Hematopoietic multipotent progenitor cell treated with erythropoietin and hydrocortisone succinate and interleukin-3 and kit ligand, for 15 days (in vitro differentiated cells): ENCODE results near the gene GPR17.

Source experiments
- DNase-seq: peaks from one replicate; pipeline ENCODE4 v3.0.0-alpha.2; 2015; ENCODE audit warnings: low spot score

The GPR17 gene

GRCh38 chr2:127671557-127672302 is 25.8 kb downstream of the GPR17 start:
- no peak for DNase-seq

GRCh38 chr2:127672341-127673224 is 26.6 kb downstream of the GPR17 start:
- no peak for DNase-seq

DNA sequence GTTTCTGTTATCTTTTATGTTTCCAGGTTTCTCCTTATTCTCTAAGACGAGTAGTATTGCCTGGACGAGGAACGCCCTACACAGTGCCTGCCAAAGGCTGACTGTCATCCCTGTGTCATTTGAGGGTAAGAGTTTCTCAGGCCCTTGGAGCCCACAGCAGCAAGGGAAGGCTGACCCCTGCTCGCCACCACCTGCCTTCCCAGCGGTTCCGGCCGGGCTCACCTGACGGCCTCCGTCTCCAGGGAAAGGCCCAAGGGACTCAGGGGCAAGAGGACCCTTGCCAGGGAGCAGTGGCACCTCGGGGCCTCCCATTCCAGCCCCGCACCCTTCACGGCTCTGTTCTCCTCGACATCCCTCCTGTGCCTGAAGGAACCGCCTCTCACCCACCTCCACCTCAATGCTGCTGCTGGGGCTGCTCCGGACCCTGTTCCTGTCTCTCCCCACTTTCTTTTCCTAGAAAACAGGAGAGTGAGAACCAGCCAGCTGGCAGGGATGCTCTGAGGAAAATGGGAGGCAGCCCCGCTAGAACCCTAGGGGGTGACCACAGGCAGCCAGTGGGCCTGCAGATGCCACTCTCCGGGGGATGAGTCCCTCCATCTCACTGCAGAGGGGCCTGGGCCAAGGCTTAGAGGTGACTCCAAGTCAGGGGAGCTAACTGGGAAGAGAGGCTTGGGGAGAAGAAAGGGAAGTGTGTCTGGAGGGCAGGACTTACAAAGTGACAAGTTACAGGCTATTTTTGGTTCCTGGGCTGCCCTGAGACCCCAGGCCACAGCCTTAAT is 27.5 kb downstream of the GPR17 start:
- DNase-seq = no peak

DNA sequence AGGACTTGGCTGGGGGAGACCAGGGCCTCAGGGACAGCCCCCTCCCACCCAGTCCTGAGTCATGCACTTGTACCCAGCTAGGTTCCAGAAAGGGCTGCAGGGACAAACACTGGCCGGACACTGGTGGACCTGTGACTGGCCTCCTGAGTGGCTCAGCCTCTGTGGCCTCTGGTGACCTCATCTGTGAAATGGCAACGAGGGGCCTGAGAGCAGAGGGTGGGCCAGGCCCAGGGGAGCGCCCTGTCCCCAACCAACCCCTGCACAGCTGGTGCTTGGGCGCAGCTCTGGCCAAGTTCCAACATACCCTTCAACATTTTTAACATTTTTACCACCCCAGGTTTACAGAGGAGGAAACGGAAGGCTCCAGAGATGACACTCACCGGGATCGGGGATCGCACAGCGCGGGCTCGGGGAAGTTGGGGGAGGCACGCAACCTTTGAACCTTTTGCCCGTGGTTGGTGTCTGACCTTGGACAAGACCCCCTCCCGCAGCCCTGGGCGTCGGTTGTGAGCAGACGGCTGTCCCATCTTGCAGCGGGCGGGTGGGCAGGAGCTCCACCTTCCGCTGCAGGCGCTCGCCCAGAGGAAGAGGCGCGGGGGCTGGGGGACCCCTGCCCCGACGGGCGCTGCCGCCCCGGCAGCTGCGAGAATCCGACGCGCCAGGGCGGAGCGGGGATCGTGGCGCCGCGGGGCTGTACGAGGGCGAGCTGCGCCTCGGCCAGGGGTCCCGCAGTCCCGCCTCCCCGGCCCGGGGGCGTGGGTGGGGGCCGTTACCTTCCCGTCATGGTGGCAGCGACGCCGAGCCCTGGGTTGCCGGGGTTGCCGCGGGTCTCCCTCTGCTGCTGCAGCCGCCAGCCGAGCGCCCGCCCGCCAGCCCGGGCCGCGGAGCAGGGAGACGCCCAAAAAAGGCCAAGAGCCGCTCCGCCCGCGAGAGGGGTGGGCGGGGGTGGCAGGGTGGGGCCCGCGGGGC is 28.6 kb downstream of the GPR17 start:
- no peak for DNase-seq

DNA sequence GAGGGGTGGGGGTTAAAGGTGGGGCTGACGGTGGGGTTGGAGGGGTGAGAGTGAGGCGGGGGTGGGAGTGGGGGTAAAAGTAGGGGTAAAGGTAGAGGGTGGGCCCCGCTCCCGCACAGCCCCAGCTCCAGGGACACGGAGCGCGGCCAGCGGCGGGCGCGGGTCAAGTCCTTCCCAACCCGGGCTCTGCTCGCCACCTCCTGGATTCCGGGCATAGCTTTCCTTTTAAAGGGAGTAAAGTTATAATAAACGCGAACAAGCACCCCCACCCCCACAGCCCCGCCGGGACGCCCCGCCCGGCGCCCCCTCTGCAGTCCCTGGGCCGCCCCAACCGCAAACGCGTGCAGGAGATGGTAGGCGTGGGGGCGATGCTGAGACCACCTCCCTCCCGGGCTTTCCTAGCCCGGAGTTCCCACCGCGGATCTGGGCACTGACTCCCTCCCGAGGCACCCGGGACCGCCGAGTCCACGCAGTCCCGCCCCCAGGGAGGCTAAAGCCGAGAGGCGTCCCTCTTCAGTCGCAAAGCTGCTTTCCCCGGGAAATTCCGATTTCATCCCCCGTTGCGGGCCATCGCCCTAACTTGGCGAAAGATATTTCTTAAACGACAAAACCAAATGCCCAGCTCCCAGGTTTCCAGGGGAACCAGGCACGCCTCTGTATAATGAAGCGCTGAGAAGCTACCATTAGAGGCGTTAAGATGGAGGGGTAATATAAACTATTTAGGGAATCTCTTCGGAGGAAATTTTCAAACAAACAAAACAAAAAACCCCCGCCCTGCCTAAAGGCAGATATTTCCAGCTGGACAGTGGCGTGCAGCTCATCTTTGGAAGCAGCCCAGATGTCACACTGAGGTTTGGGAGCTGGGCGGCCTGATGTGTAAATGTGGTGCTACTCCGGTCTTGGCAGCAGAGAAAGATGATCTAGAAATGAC is 29.6 kb downstream of the GPR17 start, which contains the start of gene LIMS2:
Gene LIMS2, minus strand, starts transcription at position 200 of the 931 bp plus-strand sequence. CDS start 506 bp downstream, outside the sequence.
- no peak for DNase-seq

- DNase-seq = no peak
Measured at GRCh38 chr2:127676906-127677305, 31.0 kb downstream of the GPR17 start.

DNA sequence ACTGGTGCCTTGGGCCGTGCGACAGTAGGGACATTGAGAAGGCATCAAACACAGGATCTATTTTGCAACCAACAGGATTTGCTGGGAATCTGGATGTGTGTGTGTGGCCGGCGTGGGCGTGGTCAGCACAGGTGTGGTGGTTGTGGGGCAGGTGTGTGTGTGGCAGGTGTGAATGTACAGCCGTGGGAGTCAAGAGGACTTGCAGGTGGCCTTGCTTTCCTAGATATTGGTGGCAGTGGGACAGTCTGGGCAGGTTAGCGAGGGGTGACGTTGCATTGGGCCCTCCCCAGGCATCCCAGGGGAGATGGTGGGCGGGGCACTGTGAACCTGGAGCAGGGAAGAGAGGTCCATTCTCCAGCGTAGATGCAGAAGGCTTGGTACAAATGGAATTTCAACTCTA is 32.6 kb downstream of the GPR17 start:
- no peak for DNase-seq

DNA sequence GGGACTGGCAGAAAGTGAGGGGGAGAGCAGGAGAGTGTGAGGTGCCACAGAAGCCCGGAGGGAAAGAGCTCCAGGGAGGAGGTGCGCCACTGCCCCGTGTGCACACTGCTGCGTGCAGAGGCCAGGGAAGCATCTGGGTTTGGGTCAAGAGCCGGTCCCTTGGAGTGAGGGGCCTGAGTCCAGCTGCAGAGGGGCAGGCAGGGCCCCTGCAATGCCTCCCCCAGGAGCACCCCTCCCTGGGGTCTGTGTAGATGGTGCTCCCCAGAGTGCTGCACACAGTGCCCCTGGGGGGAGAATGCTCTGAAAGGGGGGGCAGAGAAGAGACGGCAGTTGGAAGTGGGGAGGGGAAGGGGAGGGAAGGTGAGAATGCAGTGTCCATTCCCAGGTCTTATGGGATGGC is 33.0 kb downstream of the GPR17 start:
- DNase-seq = no peak

DNA sequence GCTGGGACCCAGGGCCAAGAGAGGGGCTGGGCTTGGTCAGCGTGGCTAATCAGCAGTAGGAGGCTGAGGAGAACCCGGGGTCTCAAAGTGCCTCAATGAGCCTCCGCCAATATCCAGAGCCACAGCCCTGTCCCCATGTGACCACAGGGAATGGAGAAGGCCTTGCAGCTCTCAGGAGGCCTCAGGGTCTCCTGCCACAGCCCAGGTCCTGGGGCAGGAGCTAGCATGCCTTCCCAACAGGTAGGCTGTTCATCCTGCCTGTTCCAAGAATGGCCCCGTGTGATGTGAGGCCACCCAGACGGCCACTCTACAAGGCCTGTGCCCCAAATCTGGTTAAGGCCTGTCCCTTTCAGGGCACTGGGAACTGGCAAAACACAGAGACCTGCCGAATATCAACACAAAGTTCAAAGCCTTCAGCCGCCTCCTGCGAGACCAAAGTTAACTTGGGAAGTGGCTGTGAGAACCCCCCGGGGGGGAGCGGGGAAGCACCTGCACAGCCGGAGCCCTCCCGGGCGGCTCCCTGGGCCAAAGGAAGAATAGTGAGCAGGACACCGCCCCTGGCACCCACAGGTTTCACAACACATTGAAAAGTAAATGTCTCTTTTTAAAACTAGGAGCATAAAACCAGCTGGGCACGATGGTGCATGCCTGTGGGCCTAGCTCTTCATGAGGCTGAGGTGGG is 33.9 kb downstream of the GPR17 start:
- no peak for DNase-seq

- DNase-seq = no peak
Measured at GRCh38 chr2:127680706-127681287, 34.8 kb downstream of the GPR17 start.

- no peak for DNase-seq
Measured at GRCh38 chr2:127681288-127681804, 35.4 kb downstream of the GPR17 start.

DNA sequence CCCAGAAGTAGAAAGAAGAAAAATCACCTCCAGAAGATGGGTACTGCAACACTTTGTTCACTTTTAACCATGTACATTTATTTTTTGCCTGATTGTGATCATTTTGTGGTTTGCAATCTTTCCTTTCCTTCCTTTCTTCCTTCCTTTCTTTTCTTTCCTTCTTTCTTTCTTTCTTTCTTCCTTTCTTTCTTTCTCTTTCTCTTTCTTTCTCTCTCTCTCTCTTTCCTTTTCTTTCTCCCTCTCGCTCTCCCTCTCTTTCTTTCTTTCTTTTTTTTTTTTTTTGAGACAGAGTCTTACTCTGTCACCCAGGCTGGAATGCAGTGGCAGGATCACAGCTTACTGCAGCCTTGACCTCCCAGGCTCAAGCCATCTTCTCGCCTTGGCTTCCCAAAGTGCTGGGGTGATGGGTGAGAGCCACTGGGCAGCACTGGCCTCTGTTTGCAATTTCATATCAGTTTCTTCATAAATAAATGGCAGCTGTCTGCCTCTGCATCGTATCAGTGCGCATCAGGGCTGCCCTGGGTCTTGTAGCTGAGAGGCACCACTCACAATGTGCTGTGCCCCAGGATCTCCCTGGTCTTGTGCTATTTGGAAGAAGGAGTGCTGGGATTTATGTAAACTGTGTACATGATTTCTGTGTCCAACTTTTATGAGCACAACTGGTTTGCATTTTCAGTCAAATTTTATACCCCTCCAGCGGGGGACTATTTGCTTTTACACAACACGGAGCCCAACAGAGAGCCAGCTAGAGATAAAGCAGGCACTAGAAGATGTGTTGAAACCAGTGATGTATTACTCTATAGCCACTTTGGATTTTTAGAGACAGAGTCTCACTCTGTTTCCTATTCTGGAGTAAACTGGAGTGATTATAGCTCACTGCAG is 36.3 kb downstream of the GPR17 start:
- no peak for DNase-seq

GRCh38 chr2:127683056-127683455 is 37.1 kb downstream of the GPR17 start:
- no peak for DNase-seq

DNA sequence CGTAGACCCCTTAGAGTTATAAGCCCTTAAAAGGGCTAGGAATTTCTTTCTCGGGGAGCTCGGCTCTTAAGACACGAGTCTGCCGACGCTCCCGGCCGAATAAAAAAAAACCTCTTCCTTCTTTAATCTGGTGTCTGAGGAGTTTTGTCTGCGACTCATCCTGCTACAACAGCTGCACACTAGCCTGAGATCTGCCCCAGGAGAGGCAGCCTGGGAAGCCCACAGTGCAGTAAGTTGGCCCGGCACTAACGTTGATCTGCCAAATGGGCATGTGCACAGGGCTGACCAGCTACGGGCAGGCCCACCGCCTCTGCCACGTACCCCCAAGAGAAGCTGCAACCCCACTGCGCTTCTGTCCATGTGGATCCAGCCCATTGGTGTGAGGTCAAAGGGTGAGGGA is 37.8 kb downstream of the GPR17 start:
- DNase-seq = no peak

DNA sequence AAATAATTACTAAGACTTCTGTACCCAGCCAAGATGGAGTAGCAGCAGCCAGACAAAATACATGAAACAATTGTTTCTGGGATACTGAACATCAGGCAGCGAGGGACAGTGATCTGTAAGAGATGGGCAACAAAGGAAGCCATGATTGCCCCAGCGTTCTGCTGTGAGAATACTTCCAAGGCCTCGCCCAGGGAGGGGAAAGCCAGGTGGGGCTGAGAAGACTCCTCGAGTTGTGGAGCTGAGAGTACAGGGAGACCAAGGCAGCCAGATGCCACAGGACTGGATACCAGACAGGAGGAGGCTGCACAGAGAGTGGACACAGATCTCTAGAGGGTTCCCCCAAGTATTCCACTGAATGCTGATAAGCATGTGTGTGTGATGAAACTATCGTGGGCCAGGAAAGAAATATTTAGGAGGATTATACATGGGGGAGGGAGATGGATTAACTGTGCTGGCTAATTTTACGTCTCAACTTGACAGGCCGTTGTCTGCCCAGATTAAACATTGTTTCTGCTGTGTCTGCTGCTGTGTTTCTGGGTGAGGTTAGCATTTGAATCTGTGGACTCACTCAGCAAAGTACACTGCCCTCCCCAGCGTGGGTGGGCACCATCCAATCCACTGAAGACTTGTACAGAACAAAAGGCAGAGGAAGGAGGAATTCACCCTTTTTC is 39.6 kb downstream of the GPR17 start:
- DNase-seq = no peak

DNA sequence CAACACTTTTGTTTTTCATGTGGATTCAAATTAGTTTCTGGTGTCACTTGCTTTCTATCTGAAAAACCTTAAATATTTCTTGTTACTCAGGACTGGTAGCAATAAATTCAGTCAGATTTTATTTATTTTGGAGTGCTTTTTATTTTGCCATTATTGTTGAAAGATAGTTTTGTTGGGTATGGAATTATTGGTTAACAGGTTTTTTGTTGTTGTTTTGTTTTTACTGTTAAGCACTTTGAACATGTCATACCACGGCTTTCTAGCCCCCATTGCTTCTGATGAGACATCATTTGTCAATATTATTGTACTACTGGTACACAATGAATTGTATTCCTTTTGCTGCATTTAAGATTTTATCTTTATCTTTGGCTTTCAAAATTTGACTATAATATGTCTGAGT is 42.5 kb downstream of the GPR17 start:
- no peak for DNase-seq

DNA sequence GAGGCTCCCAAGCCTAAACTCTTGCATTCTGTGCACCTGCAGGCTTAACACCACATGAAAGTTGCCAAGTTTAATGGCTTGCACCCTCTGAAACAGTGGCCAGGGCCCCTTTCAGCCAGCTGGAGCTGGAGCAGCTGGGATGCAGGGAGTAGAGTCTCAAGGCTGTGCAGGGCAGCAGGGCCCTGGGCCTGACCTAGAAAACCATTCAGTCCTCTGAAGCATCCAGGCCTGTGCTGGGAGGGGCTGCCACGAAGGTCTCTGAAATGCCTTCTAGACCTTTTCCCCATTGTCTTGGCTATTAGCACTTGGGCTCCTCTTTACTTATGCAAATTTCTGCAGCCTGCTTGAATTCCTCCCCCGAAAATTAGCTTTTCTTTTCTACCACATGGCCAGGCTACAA is 44.7 kb downstream of the GPR17 start:
- no peak for DNase-seq
